NCI-H226 (cell line): ENCODE measurements around the gene CASZ1.
A peak's percentile ranks its signal among the peaks of the same experiment; 100 is the strongest.

Experiments used
- DNase-seq: peaks from one replicate; pipeline ENCODE4 v3.0.0-alpha.2; 2015

Gene CASZ1

DNA sequence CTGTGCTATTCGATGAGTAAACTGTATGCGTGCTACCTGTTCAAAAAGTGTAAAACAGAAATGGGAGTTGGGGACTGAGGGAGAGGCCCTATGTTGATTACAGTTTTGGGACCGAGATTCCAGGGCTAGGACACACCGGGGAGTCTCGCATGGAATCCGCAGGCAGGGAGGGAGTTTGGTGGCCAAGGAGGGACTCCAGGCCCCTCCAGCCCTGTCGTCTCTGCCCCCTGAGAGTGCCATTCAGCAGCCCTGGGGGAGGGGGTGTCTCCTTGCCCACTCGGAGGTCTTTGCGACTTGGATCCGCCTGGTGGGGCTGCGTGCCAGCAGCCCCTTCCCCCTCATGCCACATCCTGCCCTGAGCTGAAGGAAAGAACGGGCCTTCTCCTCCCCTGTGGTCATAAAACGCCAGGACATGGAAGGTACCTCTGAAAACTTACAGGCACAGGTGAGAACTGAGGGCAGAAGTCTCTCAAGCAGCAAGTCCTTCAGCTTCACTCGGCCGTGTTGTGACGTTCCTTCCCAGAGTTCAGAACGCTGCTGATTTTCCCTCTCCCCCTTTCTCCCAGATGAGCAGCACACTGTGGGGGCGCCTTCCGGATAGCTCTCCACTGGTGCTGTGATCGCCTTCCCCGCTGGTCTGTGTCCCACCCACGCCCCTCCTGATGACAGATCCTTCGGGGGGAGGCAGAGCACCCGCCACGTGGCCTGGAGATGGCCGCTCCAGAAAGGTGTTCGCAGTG is 180.3 kb downstream of the CASZ1 start:
- no peak for DNase-seq

DNA sequence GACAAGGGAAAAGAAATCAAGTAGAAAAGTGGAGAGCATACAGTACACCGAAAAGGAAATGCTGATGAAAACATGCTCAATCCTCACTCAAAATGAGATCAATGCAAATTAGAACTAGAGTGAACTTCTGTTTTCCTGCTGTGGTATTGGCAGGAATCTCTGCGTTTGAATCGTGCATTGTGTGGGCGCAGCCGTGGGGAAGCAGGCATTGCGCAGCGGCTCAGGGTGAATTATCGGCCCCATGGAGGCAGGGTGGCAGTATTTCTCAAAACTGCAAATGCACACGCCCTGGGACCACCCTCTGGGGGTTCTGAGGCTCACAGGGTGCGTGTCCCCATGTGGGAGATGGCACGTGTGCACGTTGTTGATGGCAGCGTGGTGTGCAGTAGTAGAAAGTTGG is 181.1 kb downstream of the CASZ1 start:
- no peak for DNase-seq

DNA sequence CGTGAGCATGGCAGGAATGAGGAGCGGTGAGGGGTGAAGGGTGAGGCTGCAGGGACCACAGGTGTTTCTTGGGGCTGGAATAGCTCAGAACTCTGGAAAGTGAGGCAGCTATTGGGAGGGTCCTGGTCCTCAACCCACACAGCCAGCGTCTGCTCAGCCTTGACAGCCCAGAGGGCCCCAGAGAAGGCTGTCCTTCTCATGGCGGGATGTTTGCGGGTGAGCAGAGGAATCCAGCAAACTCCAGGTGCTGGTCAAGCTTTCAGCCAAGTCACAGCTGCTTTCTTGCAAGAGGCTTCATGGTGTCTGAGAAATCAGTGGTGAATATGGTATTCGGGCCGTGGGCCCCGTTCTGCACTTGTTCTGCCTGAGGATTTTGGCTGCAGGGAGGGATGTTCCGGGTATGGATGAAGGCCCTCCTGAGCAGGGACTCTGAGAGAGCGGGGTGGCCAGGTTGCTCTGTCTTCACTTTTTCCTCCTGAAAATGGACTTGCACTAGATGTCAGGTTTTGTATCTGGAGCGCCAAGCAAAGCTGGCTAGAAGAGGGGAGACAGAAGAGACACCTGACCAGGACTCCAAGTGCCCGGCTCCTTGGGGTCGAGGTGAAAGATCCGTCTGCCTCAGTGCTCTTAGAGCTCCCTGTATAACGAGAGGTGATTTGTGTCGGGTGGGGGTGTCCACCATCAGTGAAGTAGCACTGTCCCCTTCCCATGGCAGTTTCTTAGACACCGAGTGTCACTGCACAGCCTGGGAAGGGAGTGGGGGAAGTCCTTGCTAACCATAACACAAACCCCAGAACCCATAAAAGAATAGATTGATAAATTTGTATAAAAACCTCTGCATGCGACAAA is 181.8 kb downstream of the CASZ1 start:
- DNase-seq = no peak

DNA sequence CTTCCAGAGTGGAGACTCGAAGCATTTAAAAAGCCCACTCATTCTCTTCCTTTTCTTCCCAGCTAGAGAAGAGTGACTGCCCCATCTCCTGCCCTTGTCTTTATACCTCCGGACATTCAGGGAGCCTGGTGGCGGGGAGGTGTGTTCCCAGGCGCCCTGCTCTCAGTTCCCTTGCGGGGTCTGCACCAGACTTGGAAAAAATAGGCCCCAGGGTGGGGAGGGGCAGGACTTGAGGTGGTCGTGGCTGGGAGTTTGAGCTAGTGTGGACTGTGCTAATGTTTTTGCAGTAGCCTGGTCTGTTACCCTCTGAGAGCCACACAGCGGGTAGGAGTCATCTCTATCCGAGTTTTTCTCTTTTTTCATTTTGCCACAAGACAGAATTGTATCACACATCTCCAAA is 182.6 kb downstream of the CASZ1 start:
- DNase-seq = no peak

DNA sequence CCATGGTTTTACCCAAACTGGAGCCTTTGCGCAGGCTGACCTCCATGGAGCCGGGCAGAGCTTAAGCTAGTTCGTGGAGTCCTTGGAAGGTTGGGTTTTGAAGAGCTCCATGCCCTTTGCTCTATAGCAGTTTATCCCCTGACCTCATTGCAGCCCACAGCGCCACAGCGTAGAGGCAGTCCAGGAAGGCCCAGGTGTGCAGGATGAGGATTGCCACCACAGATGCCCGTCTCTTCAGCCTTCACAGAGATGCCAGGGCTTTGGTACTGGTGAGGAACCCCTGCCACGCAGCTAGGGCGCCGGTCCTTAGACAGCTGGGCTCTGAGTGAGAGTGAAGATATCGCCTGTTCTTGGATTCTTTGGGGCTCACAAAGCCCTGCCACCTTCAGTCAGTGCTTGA is 183.1 kb downstream of the CASZ1 start:
- no peak for DNase-seq

DNA sequence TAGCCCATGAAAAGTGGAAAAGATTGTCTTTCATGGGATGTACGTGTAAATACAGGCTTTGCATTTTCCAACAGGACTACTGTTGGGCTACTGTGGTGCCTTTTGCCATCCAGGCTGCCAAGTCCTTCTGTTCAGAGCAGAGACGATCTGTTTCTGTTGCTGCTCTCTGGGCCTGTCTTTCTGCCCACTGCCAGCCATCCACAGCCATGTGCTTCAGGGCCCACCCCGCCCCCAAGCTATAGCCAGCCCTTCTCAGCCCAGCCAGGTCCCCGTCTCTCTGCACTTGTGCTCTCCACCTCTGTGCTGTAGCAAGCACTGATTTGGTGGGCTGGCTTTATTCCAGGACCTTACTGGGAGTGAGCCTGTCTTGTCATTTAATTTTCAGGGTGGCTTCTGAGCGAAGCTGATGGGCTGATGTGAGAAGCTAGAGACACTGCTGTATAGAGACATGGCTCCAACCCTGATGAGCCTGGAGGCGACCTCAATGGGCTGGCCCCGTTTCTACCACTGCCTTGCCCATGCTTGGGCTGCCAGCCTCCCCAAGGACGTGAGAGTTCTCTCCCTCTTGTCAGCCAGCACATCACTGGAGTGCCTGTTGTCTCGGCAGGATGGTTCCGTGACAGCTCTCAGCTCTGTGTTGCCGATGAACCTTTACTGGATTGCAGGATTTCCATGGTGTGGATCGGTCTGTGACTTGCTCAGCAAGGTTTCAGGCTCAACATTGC is 183.8 kb downstream of the CASZ1 start:
- no peak for DNase-seq

DNA sequence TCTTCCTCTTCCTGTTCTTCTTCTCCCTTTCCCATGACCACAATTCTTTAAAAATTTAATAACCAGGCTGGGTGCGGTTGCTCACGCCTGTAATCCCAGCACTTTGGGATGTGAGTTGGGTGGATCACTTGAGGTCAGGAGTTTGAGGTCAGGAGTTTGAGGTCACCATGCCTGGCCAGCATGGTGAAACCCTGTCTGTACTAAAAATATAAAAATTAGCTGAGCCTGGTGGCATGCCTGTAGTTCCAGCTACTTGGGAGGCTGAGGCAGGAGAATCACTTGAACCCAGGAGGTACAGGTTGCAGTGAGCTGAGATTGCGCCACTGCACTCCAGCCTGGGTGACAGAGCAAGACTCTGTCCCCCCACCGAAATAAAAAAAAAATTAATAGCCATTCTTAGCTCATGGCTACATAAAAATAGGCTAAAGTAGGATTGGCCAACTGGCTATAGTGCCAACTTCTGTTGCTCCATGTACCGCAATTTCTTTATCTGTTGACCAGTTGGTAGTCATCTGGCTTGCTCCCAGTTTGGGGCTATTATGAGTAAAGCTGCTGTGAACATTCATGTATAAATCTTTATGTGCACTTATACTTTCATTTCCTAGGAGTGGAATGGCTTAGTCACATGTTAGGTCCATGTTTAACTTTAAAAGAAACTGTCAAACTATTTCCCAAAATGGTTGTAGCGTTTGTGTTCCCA is 185.4 kb downstream of the CASZ1 start:
- DNase-seq = peak; percentile 38

DNA sequence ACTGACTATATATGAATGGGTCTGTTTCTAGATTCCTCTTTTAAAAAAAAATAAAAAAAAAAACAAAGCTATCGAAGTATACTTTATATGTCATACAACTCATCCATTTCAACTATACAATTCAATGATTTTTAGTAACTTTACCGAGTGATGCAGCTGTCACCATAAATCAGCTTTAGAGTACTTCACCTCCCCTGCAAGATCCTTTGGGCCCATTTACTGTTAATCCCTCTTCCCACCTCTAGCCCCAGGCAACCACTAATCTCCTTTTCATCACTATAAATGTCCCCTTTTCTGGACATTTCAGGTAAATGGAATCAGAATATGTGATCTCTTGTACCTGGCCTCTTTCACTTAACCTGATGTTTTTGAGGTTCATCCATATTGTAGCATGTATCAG is 187.8 kb downstream of the CASZ1 start:
- no peak for DNase-seq

DNA sequence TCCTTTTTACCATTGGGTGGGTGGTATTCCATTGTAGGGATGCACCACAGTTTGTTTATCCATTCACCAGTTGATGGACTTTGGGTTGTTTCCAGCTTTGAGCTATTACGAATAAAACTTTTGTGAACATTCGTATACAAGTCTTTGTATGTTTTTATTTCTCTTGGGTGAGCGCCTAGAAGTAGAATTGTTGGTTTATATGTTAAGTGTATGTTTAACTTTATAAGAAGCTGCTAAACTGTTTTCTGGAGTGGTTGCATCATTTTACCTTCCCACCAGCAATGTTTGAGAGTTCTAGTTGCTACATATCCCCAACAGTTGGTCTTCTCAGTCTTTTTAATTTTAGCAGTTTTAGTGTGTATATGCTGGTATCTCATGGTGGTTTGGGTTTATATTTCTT is 189.2 kb downstream of the CASZ1 start:
- DNase-seq = no peak

DNA sequence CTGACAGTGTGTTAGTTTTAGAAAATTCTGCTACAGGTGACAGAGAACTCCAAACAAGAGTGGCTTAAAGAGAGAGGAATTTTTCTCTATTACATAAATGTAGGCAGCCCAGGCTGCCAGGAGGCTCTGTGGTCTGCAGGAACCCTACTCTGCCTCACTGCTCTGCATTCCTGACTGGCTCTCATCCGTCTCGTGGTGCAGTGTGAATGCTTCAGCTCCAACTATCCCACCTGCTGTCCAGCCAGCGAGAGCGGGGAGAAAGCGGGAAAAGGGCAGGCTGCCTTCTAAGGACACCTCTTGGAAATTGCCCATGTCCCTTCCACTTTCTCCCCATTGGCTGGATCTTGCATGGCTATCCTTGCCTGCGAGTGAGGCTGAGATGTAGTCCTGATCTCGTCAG is 190.4 kb downstream of the CASZ1 start:
- DNase-seq = no peak

DNA sequence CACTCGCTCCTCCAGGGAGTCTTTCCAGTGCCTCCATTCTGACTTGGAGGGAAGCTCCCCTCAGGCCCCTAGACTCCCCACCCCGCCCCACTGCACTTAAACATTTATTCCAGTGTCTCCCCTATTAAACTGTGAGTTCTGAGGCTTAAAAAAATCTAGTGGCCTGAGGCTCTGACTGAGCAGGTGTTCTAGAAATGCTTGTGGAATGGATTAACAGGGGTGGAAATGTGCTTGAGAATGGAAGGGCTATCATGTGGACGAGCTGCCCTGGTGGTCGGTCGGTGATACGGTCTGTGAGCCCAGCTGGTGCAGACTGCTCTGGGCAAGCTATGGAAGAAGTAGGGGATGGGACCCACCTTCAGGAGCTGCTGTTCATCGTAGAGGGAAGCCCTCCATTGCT is 191.5 kb downstream of the CASZ1 start:
- DNase-seq = no peak

DNA sequence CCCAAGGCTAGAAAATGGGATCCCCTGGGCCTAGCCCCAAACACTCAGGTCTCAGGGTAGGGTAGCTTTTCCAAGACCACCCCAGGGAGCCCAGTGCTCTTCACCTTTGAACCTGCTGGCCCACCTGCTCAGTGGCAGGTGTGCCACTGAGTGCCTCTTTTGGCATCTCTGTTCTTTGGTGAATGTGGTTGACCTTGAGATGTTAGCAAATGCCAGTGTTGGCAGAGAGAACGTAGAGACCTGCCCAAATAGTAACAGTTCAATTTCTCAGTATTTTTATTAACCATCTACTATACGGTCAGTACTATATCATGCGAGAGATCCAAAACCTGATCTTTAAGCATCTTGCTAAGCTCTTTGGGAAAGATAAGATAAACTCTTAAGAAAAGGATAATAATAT is 193.5 kb downstream of the CASZ1 start:
- no peak for DNase-seq

DNA sequence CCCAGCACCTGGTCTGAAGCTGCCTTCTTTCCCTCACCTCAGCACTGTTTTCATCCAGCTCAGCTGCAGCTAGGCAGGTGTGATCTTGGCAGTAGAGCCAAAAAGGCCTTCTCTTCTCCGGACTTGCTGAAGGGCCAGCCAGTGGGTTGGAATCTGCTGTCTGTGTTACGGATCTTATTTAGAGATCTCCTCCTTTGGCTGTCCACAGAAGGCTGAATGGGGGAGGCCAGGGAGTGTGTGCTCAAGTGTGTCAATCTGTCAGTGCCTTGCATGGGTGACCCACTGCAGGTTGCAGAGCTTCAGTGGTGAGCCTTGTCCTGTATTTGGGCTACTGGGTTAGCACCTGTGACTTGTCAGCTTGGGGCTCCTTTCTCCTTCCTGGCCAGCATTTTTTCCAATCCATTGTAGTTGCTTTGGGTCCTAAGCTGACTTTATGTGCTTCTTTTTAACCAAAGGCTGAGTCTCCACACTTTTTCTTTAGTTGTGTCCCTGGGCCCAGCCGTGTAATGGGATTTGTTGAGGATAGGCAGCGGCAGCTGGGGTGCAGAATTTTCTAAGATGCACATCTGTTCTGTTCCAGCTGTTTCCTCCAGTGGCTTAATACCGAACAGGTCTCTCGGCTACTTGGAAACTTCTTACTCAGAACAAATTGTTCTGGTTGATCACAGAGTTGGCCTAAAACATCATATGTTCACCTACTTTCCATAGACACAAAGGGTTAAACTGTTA is 194.9 kb downstream of the CASZ1 start:
- DNase-seq = no peak

DNA sequence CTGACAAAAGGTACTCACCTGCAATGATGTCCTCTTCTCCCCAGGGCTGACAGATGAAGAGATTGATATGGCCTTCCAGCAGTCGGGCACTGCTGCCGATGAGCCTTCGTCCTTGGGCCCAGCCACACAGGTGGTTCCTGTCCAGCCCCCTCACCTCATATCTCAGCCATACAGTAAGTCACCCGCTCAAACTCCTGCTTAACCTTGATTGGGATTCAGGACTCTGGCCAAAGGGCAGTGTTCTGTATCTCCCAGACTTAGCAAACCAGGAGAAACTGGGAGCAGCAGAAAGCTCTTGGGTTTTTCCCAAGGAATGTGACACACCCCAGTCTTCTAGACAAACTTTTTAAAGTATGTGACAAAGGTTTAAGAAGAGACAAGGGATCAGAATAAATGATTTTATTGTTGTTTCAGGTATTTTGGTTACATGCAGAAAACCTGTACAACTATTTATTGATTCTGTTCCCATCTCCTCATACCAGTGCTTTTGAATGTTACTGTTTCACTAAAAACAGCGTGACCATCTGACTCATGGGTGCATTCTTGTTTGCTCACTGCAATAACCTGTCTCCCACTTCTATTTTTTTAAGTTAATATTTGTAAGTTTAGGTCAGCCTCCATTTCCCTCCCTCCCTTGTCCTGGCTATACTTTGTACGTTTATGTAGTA is 197.1 kb downstream of the CASZ1 start:
- peak; percentile 81 for DNase-seq

DNA sequence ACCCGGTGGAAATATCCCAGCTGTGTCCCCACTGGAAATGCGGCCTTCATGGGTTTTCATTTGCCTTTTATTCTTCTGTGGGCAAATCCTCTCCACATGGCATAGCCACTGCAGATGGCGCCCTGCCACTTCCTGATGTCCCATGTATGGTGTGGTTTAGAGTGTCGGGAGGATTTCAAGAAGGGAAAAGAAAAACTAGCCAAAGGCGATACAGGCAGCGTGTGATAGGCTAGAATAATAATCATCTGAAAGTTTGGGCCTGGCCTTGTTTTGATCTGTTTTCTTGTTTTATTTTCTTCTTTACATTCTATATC is 198.1 kb downstream of the CASZ1 start:
- no peak for DNase-seq

DNA sequence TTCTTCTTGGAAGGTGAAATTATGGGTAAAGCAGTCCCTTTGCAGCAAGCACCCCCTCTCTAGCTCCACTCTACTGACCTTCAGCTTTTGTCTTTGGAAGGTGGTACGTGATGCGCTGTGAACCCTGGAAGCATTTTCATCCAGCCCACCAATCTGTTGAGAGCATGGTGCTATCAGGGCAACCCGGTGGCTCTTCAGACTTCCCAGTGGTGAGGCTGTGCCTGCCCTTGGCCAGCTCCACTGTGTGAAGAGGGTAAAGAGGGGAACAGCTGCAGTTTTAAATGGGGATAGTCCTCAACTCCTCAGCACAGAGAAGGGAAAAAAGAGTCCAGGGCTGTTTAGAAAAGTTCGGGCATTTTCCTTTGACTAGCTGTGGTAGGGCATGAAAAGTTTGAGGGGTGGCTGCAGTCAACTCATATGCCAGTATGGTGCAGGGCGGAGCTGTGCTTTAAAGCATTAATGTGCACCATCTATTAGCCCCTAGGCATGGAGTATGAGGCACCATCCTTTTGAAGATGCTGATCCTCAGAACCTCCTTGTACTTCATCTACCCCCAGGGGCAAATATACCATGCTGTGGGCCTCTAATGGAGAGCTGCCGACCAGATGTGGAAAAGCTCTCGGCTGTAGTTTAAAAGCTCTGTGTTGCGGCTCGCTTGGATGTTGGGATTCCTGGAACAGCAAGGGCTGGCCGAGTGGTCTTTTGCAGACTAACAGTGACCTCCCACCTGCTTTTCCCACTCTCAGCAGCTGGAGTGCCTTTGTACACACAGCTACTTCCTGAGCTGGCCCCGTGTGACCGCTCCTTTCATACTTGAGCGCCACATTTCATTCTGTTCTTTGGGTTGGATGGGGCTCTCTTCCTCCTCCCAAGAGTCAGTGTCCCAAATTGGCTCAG is 198.7 kb downstream of the CASZ1 start:
- no peak for DNase-seq

DNA sequence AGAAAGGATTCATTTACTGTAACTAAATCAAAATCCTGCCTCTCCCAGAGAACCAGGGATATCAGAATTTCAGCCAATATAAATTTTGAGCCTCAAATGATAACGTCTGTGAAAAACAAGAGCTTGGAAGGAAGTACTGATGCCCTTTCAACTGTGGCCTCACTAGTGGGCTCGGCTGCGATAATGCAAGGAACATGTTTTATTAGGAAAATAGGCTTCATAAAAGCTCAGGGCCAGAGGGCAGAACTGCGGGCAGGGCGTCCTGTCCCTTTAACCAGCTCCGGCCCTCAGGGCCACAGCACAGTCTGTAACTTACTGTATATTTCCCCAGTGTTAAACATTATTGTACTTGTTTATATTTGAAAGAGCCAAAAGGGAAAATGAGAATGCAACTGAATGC is 199.7 kb downstream of the CASZ1 start:
- DNase-seq = no peak

DNA sequence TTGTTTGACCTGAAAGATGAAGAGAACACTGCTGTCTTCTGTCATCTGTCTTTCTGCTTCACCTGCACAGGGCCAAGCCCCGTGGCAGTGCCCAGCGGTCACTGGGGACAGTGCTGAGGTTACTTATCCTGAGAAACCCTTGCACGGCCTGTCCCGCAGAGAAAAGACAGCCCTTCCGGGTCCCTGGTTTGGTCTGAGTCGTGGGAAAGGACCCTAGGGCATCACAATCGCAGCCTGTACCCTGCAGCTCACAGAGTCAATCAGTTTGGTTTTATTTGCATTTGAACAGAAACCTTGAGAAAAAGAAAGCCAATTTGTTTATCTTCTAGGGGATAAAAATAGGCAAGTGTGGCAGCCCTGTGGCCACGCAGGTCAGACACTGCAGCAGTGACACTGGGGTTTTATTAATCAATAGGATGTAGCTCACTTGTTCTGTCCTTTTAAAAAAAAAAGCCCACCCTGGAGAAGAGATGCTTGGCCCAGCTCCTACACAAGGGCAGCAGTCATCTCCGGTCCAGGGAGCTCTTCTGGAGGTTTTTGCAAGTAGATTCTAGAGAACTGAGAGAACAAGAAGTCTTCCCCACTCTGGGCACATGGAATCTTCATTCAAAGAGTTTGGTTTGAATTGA is 201.7 kb downstream of the CASZ1 start:
- DNase-seq = no peak

DNA sequence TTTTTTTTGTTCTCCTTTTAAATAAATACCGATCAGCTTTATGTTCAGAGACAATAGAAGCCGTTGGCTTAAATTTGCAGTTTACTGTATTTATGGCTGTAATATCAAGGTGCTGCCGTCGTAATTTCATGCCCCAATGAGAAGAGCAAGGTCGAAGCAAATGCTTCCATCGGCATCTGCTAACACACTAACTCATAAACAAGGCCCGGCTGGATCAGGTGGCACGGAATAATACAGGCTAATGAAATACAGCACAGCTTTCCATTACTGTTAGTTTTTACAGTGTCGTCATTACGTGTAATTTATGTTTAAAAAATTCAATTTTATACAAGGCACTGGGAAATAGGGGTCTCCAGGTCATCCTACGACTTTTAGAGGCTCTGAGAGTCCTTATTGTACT is 202.7 kb downstream of the CASZ1 start:
- no peak for DNase-seq

DNA sequence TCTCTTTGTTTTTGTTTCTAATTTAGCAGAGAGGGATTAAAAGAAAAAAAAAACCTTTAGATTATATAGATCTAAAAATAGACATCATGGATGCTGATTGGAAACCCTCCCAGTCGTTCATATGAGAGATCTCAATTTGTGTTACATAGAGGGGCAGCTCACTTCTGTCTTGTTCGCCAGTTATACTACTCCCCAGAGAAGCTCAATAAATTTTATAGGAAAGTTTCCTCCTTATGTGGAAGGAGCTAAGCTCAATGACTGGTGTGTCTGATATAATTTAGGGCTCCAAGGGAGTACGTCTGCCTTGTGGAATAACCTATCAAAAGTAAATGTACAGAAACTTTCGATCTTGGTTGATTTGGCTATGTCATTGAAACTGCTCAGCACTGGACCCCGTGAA is 204.1 kb downstream of the CASZ1 start:
- DNase-seq = no peak

DNA sequence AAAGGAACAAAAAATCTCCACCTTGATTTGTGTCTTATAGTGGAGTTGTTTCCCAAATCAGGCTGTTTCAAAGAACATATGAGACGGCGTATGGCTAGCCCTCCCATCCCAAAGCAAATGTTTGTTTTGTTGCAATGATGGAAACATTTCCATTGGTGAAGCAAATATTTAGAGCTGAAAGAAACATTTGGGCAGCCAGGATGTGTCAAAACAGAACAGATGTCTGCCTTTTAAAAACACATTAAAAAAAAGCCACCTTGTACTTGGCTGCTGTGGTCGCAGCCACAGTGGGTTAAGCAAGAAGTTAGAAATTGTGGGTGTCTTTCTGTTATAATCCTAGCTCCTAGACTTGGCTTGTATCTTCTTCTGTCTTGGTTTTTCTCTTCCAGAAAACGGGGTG is 205.4 kb downstream of the CASZ1 start:
- DNase-seq = no peak
